Activated B cell treated with CpG ODN at 0.5 μM for 24 hours (primary cell): Measurements from ENCODE around the gene CATSPER4. TPM values are rescaled to one million over a fixed set of nuclear protein-coding genes. Genes with fewer than 3 reads are reported as not detected.

Experiments used
- ATAC-seq: fragments of 200-7000 bp; cut with Tn5 transposase; one replicate; pipeline ENCODE4 v1.10.0; 2021; ENCODE audit warnings: low read depth, mild to moderate bottlenecking, moderate library complexity
- CTCF ChIA-PET: fragments of 350-600 bp; sonication (Branson Sonifier 250); formaldehyde crosslinking; loops from one replicate; lab custom pipeline; 2021; ENCODE audit warnings: antibody characterized with exemption; lab: Charles Lee
- POLR2A ChIA-PET: fragments of 350-600 bp; sonication (Branson Sonifier 250); formaldehyde crosslinking; loops from one replicate; lab custom pipeline; 2021; ENCODE audit warnings: antibody characterized with exemption; lab: Charles Lee
- DNase-seq: peaks from one replicate; pipeline ENCODE4 v3.0.0; 2022
- H3K27ac Mint-ChIP-seq: one replicate; pipeline ENCODE4 v1.8.0; 2020; ENCODE audit warnings: mixed read lengths
- H3K27me3 Mint-ChIP-seq: one replicate; pipeline ENCODE4 v1.8.0; 2021; ENCODE audit warnings: mixed read lengths
- H3K36me3 Mint-ChIP-seq: one replicate; pipeline ENCODE4 v1.8.0; 2021; ENCODE audit warnings: low read depth, mixed read lengths
- H3K4me1 Mint-ChIP-seq: one replicate; pipeline ENCODE4 v1.8.0; 2021; ENCODE audit warnings: mixed read lengths
- H3K4me3 Mint-ChIP-seq: one replicate; pipeline ENCODE4 v1.8.0; 2020; ENCODE audit warnings: mild to moderate bottlenecking, mixed read lengths
- H3K9me3 Mint-ChIP-seq: one replicate; pipeline ENCODE4 v1.8.0; 2020; ENCODE audit warnings: mixed read lengths
- intact Hi-C: fragments of 100-400 bp; cut with micrococcal nuclease; formaldehyde crosslinking; loops from one replicate; pipeline ENCODE4 v1.15.1; 2024
- total RNA-seq: library from RNA; stranded (reverse); gene quantifications from 2 replicates; pipeline ENCODE4 v1.2.3, GENCODE V29; 2022
- TF ChIP-seq, protein P1 (sequence below): fragments of 200-600 bp; IDR thresholded peaks from one replicate; pipeline ENCODE4 v1.8.0; 2022; ENCODE audit warnings: antibody characterized with exemption, mild to moderate bottlenecking

CATSPER4 gene
- total RNA-seq, 1 donor from 2014 or later = not detected

DNA sequence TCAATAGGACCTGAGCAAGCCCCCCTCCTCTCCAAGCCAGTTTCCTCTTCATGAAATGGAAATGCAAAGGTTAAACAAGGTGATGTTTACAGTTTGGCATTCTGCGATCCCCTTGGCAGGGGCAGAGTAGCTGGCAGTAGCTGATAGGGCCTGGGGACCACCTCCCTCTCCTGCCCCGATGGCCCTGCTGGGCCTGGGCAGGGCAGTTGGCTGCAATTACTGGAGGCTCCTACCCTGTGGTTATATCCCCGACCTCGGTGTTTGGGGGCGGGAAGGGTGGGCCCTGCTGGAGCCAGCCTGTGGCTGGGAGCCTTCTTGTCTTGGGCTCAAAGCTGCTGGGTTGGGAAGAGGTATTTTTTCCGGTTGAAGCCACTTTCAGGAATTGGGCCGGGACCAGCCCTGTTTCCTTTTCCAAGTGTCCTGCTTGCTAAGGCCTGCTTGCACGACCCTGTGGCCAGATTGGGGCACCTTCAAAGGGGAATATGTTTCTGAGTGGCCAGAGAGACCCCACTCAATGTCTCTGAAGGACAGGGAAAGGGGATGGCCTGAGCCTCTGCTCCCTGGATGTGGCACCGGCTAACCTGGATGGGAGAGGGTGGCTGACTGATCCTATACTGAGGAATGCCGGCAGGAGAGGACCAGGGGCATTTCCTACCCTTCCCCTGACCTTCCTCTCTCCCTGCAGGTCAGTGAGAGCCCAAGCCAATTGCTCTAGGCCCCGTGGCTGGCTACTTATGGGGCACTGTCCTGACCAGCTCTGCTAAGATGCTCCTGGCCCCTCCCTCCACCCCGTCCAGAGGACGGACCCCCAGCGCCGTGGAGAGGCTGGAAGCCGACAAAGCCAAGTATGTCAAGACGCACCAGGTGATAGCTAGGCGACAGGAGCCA lies 29.6 kb upstream of the CATSPER4 start:
- CTCF ChIA-PET = no interaction called here
- ATAC-seq (no peak), DNase-seq (no peak)
- no peak overlapping the region for H3K27ac Mint-ChIP-seq
- TF ChIP-seq, protein P1, sequence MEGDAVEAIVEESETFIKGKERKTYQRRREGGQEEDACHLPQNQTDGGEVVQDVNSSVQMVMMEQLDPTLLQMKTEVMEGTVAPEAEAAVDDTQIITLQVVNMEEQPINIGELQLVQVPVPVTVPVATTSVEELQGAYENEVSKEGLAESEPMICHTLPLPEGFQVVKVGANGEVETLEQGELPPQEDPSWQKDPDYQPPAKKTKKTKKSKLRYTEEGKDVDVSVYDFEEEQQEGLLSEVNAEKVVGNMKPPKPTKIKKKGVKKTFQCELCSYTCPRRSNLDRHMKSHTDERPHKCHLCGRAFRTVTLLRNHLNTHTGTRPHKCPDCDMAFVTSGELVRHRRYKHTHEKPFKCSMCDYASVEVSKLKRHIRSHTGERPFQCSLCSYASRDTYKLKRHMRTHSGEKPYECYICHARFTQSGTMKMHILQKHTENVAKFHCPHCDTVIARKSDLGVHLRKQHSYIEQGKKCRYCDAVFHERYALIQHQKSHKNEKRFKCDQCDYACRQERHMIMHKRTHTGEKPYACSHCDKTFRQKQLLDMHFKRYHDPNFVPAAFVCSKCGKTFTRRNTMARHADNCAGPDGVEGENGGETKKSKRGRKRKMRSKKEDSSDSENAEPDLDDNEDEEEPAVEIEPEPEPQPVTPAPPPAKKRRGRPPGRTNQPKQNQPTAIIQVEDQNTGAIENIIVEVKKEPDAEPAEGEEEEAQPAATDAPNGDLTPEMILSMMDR = no peak
- no peaks in the 10 kb centered on the region for H3K9me3 Mint-ChIP-seq
- no peak overlapping the region for H3K4me3 Mint-ChIP-seq
- no peaks in the 10 kb centered on the region for H3K36me3 Mint-ChIP-seq
- POLR2A ChIA-PET = no interaction called here
- peaks cover 13% of the 10 kb centered on the region for H3K4me1 Mint-ChIP-seq
- H3K27me3 Mint-ChIP-seq = peaks cover 31% of the 10 kb centered on the region
- intact Hi-C loops = loop anchor here (5.0 kb wide), 2 partner anchors 123 to 253 kb away; partner anchors contain the start of gene STMN1

DNA sequence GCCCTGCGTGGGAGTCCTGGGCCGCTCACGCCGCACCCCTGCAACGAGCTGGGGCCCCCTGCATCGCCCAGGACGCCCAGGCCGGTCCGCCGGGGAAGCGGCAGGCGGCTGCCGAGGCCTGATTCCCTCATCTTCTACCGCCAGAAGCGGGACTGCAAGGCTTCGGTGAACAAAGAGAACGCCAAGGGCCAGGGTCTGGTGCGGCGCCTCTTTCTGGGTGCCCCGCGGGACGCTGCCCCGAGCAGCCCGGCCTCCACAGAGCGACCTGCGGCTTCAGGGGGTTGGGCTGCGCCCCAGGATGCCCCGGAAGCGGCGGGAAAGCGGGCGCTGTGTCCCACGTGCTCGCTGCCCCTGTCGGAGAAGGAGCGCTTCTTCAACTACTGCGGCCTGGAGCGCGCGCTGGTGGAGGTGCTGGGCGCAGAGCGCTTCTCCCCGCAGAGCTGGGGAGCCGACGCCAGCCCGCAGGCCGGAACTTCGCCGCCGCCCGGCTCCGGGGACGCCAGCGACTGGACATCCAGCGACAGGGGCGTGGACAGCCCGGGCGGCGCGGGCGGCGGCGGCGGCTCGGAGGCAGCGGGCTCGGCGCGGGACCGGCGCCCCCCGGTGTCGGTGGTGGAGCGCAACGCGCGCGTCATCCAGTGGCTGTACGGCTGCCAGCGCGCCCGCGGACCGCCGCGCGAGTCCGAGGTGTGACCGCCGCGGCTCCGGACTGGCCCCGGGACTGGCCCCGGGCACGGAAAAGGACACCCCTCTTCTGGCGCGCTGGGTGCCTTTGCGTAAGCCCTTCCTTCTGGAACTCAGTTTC lies 28.8 kb upstream of the CATSPER4 start:
- ATAC-seq = peak; percentile 64
- Mint-ChIP-seq H3K4me1 (peaks cover 13% of the 10 kb centered on the region), H3K36me3 (no peaks in the 10 kb centered on the region), H3K4me3 (peak overlapping the region; percentile 59), H3K27me3 (peaks cover 26% of the 10 kb centered on the region), H3K9me3 (no peaks in the 10 kb centered on the region), H3K27ac (no peak overlapping the region)
- ChIA-PET POLR2A (no interaction called here), CTCF (interaction anchor here (0.8 to 1.0 kb wide), 3 partner anchors 11 to 57 kb away, joined by 3 to 5 read pairs (median 3); no protein-coding TSS in a partner anchor)
- TF ChIP-seq, protein P1 = no peak
- DNase-seq = peak; percentile 54
- intact Hi-C loops = loop anchor here (5.0 kb wide), 2 partner anchors 124 to 254 kb away; partner anchors contain the start of gene STMN1

DNA sequence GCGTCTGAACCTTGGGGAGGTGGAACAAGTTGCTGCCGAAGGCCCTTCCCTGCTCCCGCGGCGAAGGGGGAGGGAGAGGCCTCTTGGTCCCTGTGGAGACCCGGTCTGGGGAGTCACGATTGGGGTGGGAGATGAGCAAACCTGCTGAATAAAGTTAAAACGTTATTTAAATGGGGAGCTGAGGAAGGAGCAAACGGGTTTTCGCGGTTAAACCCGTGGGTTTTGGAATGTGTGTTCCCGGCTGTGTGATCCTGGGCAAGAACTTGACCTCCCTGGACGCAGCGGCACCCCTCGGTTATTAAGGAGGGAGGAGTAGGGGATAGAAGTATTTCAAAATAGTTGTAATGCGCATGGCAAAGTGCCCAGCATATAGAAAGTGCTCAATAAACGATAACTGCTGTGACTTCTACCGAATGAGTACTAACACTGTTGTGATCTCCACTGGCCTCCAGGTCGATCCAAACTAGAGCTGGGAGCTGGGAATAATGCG lies 28.1 kb upstream of the CATSPER4 start:
- intact Hi-C loops = loop anchor here (5.0 kb wide), 2 partner anchors 125 to 255 kb away; partner anchors contain the start of gene STMN1
- ChIA-PET CTCF (interaction anchor here (0.8 to 1.0 kb wide), 3 partner anchors 12 to 58 kb away, joined by 3 to 5 read pairs (median 3); no protein-coding TSS in a partner anchor), POLR2A (no interaction called here)
- DNase-seq (no peak), ATAC-seq (no peak)
- H3K9me3 Mint-ChIP-seq = no peaks in the 10 kb centered on the region
- TF ChIP-seq, protein P1 = no peak
- H3K4me1 Mint-ChIP-seq = peaks cover 13% of the 10 kb centered on the region
- H3K27ac Mint-ChIP-seq = no peak overlapping the region
- peaks cover 24% of the 10 kb centered on the region for H3K27me3 Mint-ChIP-seq
- H3K4me3 Mint-ChIP-seq = peak overlapping the region; percentile 59
- no peaks in the 10 kb centered on the region for H3K36me3 Mint-ChIP-seq

DNA sequence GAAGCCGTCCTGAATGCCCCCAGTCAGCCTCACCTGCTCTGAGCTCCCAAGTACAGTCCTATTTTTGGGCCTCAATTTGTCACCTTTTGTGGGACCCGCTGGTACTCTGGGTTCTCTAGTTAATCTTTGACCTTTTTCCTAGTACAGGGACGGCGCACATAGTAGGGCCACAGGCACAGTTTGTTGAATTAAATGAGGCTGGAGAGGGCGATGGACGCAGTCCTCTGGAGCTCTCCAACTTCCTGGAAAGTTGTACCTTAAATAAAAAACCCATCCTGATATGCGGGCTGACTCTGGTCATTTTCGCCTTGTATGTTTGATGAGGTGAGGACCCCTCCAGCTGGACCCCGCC lies 26.7 kb upstream of the CATSPER4 start:
- ChIA-PET CTCF (no interaction called here), POLR2A (interaction anchor here (0.6 kb wide), 1 partner anchor 156 kb away, joined by 8 read pairs; no protein-coding TSS in a partner anchor)
- TF ChIP-seq, protein P1 = no peak
- no peak overlapping the region for H3K27ac Mint-ChIP-seq
- intact Hi-C loops = loop anchor here (1.0 to 5.0 kb wide), 3 partner anchors 58 to 256 kb away; partner anchors contain the start of gene STMN1
- peaks cover 17% of the 10 kb centered on the region for H3K27me3 Mint-ChIP-seq
- no peaks in the 10 kb centered on the region for H3K9me3 Mint-ChIP-seq
- DNase-seq = no peak
- peaks cover 13% of the 10 kb centered on the region for H3K4me1 Mint-ChIP-seq
- H3K4me3 Mint-ChIP-seq = peak overlapping the region; percentile 15
- no peaks in the 10 kb centered on the region for H3K36me3 Mint-ChIP-seq
- ATAC-seq = no peak
